Stimulated activated CD4-positive, alpha-beta T cell treated with anti-CD3 and anti-CD28 coated beads, Interleukin-2, amount 100 ng/mL, for 48 hours (primary cell): ENCODE data around the gene CDH4.

ENCODE experiments used
- DNase-seq, 2 donors: peaks; one replicate each; pipeline ENCODE4 v3.0.0-alpha.2; 2020

The CDH4 gene

DNA sequence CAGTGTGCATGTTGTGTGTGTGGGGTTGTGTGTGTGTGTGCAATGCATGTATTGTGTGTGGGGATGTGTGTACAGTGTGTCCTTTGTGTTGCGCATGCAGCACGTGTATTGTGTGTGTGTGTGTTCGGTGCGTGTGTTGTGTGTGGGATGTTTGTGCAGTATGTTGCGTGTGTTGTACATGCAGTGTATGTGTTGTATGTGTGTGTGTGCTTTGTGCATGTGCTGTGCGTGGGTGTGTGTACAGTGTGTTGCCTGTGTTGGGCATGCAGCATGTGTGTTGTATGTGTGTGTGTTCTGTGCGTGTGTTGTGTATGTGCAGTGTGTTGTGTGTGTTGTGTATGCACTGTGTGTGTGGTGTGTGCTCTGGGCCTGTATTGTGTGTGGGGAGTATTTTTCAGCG, 52.7 kb downstream of the CDH4 start:
- no peak for DNase-seq

DNA sequence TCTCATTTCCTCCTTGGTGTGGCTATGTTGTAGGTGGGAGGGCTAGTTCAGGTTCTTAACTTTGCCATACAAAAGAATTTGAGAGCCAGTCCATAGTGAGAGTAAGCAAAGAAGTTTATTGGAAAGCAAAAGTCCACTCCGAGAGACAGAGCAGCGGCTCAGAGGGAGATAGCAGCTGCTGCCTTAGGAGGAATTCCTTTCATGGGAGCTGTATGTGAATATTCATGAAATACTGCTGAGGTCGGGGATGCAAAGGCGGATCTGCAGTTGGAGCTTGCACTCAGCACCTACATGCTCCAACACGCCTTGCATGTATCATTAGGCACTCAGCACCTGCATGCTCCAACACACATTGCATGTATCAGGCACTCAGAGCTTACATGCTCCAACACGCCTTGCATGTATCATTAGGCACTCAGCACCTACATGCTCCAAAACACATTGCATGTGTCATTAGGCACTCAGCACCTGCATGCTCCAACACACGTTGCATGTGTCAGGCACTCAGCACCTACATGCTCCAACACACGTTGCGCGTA, 54.9 kb downstream of the CDH4 start:
- no peak for DNase-seq

DNA sequence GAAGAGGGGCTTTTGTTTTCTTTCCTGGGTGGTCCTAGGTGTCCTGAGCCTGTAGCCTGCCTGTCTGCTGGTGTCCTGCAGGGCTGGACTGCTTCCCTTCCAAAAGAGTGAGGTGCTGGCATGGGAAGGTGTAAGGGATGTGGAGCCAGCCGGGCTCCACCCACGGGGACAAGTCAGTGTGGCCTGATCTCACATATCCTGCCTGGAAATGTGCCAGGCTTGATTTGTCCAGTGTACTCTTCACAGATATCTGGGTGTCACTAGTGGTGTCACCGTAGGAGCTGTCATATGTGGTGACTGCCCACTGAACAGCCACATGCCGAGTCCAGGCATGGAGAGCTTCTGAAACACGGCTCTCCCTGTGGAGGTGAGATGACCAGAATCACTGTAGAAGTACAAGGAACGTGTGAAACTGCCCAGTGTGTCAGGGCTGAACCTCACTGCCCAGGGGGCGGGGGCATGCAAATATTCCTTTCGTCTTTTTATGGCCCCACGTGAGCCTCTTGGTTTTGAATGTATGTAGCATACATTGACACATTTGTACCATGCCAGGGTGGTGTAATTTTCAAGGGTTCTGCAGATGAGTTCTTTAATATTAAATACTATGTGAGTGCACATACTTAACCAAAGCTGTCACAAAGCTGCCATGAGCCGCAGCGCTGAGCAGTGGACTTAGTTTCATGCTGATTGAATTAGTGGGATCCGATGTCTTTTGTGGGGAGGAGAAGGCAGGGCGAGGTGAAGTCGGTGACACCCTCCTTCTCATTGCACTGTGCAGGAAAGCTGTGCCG, 55.8 kb downstream of the CDH4 start:
- no peak for DNase-seq

DNA sequence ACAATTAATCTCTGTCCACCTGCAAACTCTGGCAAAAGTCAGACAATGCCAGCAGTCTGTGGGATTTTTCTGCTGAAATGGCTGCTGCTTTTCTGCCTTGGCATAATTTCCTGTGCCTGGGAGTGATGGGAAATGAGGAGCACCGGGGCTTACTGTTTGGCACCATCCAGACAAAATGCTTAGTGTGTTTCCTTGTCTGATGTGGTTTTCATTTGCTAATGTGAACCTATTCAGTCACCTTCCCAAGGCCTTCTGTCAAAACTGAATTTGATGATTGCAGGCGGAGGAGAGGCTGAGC, 56.4 kb downstream of the CDH4 start:
- DNase-seq: no peak

DNA sequence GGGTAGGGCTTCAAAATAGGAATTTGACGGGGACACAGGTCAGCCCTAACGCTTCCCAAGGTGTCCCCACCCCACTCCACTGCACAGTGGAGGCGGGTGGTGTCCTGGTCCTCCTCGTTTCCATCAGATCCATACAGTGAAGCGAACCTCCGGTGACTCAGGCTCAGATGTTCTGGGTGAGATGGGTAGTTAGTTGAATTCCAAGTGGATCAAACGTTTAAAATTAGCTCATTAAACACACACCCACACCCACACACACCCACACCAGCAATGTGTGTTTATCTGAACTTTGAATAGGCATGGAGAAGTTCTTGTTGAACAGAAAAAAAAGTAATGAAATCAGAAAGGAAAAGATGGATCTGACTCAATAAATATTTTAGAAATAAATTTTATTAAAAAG, 58.9 kb downstream of the CDH4 start:
- DNase-seq: no peak

DNA sequence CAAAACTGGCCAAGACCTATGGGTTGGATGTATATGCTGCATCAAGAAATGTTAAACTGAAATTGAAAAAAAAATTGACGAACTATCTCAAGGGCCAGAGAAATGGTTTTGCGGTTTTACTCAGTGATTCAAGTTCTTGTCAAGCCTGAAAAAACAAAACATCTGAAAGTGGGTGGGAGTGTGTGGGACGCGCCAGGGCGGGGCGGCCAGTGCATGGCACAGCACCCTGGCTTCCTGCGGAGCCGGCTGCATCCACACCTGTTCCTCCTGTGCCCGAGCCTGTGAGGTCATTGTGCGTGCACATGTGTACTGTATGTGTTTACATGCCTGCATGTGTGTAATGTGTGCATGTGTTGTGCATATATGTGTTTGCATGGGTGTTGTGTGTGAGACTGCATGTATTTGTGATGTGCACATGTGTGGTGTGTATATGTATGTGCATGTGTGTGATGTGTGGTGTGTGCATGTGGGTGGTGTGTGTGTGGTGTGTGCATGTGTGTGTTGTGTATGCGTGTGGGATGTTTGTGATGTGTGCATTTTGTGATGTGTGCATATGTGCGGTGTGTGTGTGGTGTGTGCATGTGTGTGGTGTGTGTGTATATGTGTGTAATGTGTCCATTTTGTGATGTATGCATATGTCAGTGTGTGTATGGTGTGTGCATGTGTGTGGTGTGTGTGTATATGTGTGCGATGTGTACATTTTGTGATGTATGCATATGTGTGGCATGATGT, 59.8 kb downstream of the CDH4 start:
- no peak for DNase-seq

DNA sequence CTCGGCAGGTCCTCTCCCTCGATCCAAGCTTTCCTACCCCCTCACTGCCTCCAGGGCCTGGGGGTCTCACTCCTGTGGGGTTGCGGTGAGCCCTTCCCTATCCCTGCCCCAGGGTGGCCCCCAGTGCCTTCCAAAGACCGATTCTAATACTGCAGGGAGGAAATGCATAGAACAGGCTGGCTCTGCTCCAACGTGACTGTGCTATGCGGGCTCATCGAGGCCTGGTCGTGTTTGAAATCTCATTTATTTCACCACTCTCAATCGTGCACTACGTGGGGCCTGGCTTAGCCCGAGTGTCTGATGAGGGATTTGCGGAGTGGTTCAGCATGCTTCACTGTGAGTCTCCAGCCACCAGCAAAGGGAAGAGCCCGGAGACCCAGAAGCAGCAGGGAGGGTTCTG, 60.9 kb downstream of the CDH4 start:
- DNase-seq: no peak

DNA sequence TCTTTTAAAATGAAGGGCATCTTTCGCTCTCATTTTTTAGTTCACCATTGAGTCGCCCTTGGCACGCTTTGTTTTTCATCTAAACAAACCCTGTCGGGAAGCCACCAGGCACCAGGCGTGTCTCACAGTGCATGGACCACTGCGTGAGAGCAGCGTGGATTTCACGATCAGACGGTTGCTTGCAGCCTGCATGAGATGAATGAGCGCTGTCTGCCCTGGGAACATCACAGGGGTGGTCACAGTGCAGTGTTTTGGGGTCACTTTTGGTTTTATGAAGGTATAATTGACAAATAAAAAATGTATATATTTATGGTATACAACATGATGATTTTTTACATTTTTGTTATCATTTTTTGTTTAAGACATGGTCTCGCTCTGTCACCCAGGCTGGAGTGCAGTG, 61.3 kb downstream of the CDH4 start:
- DNase-seq: no peak

DNA sequence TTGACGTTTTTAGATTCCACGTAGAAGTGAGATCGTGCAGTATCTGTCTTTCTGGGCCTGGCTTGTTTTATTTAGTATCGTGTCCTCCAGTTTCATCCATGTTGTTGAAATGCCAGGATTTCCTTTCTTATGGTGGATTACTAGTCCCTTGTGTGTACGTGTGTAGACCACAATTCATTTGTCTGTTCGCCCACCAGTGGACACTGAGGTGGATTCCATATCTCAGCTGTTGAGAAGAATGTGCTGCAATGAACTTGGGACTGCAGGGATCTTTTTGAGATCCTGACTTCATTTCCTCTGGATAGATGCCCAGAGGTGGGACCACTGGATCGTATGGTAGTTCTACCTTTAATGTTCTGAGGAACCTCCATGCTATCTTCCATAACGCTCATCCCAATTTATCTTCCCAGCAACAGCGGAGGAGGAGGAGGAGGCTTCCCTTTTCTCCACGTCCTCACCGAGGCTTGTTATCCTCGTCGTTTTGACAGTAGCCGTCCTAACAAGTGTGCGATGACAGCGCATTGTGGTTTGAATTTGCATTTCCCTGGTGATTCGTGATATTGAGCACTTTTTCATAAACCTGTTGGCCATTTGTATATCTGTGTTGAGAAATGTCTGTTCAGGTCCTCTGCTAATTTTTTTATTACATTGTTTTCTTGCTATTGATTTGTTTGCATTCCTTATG, 62.4 kb downstream of the CDH4 start:
- DNase-seq: no peak

DNA sequence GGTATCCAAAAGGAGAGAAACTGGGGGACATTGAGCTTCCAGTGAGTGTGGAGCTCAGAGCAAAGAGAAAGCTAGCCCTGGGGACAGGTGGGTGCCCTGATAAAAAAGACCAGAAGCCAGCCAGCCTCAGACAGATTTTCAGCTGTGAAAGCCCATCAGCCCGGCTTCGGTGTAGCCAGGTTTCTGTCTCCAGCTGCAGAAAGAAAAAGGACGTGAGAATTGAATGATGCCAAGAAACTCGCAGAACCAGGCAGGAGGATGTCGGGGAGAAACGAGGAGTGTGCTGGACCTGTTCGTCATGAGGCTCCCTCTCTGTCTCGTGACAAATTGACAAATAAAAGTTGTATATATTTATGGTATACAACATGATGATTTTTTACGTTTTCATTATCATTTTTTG, 63.3 kb downstream of the CDH4 start:
- no peak for DNase-seq

DNA sequence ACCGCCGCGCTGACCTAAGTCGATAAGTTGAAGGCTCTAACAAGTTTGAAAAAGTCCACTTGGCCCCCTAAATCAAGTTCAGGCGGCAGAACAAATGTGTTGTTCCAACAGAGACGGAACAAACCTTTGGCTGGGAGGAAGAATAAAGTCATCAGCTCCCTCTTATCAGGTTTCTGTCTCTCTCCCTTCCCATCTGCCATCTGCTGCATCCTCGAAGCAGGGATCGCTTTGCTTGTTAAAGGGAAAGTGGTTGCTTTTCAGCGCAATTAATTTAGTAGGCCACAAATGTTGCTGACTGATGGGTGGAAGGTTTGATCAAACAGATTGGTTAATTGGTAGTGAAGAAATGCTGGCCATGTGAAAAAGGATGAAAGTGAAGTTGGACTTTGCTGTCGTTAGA, 64.3 kb downstream of the CDH4 start:
- no peak for DNase-seq

DNA sequence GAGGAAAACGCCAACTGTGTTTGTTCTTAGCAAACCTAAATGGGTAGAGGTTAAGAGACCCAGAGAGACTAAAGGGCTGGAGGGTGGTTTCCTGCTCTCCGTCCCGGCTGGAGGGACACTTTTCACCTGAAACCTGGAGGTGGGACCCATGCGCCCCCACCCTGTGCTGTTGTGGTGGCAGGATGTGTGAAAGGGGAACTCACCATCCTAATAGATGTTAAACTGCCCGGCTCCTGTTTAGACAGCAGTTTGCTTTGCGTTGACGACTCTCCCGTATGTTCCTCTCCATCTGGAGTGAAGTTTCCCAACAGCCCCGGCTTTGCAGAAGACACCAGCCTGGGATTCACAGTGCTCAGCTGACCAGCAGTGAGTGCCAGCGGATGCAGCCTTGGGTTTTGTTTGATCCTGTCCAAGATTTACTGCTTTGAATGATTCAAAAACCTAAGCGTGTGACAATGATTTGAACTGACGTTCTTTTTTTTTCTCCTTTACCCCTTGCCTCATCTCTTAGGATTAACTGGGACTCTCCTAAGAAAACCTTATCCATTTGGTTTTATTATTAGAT, 66.0 kb downstream of the CDH4 start:
- no peak for DNase-seq

DNA sequence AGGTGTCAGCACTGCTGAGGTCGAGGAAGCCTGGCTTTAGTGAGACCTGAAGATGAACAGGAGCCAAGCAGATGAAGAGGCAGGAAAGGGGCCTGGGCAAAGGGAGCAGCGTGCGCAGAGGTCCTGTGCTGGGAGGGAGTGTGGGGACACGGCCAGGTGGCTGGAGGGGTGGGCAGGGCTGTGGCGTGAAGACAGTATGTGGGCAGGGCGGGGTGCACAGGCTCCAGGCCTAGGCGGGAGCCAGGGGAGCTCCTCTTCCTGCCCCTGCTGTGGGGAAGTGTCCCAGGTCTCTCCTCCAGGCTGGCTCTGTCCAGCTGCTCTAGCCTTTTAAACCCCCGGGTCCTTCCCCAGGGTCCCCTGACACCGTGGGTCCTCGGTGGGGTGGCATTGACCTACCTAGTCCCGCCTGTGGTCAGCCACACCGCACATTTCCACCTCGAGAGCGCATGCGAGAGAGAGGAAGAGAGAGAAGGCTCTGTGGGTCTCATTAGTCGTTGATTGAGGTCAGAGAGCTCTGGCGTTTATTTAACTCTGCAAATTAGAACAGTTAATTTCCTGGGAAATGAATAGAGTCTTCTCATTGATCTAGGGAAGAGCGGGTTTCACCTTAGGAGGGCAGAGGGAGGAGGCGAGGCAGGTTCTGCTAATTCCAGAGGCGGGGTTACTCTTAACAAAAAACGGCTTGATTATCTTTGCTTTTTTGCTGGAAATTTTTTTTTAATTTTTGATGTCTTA, 68.8 kb downstream of the CDH4 start:
- no peak for DNase-seq

DNA sequence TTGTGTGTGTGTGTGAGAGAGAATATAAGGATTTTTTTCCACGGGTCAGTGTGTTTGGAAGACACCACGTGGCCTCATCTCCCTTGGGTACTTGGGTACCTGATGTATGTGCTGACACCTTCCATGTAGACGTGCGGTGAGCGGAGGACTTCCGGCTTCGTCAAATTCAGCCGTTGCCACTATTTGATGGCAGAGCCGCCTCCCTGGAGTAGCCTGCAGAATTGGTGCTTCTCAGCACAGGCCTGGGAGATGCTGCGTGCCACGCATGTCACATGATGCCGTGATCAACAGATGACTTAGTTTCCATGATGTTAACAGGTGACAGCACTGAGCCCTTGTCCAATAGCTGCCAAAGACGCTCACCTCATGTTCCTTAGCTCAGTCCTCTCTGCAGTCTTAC, 69.4 kb downstream of the CDH4 start:
- DNase-seq: no peak

DNA sequence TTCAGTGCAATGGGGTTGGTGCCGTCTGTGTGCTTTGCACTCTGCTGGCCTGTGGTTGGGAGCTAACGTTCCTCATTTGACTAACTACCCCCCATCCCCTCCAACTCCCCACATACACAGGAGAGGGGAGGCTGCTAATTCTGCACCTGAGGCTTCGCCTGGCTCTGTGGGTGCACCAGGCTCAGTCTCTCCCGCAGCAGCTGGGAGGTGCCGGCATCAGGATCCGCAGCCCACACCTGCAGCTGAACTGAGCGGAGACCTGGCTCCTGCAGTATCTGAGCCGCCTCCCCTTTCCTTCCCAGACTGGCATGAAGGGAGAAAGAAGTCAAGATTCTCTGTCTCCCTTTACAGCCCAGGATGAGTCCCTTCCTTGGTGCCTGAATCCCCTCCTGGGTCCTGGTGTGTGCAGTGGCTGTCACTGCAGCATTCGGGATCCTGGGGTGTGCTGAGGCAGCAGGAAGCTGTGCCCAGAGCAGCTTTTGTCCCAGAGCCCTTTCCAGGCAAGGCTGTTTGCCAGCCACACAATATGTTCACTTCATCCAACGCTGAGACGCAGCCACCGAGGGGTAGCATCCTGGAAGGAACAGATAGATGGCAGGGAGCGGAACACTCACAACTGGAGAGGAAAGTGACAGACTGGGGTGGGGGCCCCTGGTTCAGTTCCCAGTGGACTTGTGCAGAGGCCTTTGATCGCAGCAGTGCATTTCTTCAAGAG, 70.2 kb downstream of the CDH4 start:
- no peak for DNase-seq

DNA sequence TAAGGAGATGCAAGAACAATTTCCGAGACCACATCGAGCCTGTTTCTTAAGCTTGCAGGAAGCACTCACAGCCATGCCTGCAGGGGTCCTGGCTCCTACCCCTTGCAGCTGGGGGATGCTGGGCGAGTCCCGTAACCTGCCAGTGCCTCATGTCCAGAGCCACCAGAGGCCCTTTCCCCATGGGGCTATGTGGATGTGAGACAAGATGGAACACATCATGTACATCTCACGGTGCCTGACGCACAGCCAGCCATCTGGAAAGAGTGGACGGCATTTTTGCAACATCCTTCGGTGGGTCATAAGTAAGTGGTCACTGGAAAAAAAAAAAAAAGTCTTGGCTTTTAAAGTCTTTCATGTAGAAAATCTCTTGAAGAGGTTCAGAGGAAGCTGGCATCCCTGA, 72.8 kb downstream of the CDH4 start:
- no peak for DNase-seq

DNA sequence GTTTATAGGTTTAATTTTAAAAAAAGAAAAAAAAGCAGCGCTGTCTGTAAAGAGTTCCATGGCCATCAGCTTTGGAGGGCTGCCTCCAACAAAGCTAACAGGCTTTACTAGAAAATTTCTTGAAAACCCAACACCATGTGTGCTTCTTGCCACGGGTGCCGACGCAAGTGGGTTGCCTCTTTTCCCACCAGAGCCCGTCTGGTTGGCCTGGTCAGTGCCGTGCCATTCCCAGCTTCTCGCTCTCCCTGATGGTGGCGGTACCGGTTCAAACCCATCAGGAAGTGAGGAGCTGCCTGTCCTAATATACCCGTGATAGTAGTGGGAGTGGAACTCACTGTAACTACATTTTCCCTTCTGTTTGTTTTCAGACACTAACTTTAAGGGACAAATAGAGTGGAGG, 73.7 kb downstream of the CDH4 start:
- DNase-seq: no peak

DNA sequence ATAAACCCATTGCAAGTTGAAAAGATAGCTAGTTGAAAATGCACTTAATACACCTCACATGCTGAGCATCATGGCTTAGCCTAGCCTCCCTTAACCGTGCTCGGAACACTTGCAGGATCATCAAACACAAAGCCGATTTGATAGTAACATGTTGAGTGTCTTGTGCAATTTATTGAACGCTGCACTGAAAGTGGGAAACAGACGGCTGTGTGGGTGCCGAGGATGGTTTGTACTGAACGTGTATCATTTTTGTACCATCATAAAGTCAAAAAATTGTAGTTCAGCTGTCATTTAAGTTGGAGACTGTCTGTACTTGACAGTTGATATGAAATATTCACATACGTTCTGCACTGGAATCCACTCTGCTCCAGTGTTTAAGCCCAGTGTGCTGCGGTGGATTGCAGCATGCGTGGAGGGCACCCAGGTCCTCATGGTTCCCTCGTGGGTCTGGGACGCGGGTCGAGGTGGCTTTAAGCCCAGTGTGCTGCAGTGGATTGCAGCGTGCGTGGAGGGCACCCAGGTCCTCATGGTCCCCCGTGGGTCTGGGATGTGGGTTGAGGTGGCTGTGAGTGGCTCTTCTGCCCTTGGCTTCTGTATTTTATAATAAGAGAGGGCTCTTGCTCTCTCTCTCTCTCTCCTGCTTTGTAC, 77.0 kb downstream of the CDH4 start:
- no peak for DNase-seq

DNA sequence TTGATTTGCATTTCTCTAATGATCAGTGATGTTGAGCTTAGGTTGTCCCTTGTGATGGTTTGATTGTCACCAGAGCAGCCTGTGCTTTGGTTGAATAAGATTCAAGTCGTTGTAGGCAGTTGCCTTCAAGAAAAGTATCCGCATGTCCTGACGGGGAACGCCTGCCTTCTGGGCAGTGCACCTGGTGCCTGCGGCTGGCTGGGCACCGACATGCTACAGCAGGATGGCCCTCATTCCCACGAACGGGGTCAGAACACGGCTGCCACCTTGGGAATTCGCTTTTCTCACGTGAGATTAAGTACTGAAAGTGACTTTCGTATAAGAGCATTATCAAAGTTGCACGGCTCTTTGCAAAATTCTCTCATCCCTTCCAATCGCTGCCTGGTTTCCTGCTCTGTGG, 78.4 kb downstream of the CDH4 start:
- no peak for DNase-seq

DNA sequence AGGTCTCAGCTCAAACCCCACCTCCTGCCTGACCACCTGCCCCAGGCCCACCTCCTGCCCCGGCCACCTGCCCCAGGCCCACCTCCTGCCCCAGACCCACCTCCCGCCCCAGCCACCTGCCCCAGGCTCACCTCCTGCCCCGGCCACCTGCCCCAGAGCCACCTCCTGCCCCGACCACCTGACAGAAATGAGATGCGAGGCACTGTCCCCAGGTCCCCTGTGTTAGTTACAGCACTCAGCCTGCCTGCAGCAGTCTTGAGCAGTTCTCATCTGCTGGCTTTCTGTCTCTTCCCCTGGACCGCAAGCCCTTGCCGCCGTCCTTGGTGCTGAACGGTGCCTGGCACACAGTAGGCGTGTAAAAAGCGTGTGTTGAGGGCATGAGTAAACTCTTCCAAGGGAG, 79.5 kb downstream of the CDH4 start:
- no peak for DNase-seq
